ENCODE results near the gene C19orf44.
"Not testable (repeated sequence)": the region's sequence is repeated elsewhere in the genome, so short reads cannot be mapped to it uniquely, and the experiment has no call there.

Gene C19orf44

DNA sequence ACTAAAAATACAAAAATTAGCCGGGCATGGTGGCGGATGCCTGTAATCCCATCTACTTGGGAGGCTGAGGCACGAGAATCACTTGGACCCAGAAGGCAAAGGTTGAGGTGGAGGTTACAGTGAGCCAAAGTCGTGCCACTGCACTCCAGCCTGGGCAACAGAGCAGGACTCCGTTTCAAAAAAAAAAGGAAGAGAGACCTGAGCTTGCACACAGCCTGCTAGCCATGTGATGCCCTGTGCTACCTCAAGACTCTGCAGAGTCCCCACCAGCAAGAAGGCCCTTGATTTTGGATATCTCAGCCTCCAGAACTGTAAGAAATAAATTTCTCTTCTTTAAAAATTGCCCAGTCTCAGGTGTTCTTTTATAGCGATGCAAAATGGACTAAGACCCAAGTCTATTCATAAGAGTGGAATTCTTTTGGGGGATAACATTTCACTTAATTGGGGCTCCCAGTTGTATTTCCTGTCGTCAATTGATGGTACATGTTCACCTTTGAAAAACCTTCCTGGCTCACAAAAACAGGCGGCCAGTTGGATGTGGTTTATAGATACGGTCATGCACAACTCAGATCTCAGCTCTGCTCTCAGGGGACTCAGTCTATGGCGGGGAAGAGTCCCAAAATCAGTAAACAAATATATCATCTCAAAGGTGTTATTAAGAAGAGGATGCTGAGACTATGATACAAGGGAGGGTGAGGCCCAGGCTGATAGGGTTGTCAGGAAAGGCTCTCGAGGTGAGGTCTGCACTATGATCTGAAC, 48.5 kb downstream of the C19orf44 start:
- TF ChIP-seq CTCF (conservative IDR thresholded peaks at IDR 0.05; ENCODE audit: control insufficient read depth, insufficient read depth, low read depth, low read length) = no peak
- DNase-seq (ENCODE audit: low read depth) = no peak
- no peak overlapping the region for H3K4me3 ChIP-seq (ENCODE audit: control insufficient read depth, low read depth, low read length)

DNA sequence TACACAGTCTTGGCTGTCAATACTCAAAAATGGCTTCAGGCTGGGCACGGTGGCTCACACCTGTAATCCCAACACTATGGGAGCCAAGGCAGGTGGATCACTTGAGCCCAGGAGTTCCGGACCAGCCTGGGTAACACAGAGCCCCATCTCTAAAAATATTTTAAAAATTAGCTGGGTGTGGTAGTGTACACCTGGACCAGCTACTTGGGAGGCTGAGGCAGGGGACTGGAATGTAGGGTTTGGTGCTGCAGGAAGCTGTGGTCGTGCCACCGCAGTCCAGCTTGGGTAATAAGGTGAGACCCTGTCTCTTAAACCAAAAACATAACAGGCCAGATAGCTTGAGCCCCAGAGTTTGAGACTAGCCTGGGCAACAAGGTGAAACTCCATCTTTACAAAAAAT, 52.8 kb downstream of the C19orf44 start:
- H3K4me3 ChIP-seq (ENCODE audit: control insufficient read depth, low read depth, low read length) = no peak overlapping the region
- no peak for DNase-seq (ENCODE audit: low read depth)
- TF ChIP-seq CTCF (conservative IDR thresholded peaks at IDR 0.05; ENCODE audit: control insufficient read depth, insufficient read depth, low read depth, low read length) = no peak

GRCh38 chr19:16551902-16552301, 55.7 kb downstream of the C19orf44 start:
- not testable (repeated sequence) for DNase-seq (ENCODE audit: low read depth)

GRCh38 chr19:16554776-16555175, 58.6 kb downstream of the C19orf44 start:
- no peak overlapping the region for H3K4me3 ChIP-seq (ENCODE audit: control insufficient read depth, low read depth, low read length)
- DNase-seq (ENCODE audit: low read depth) = no peak
- no peak for TF ChIP-seq CTCF (conservative IDR thresholded peaks at IDR 0.05; ENCODE audit: control insufficient read depth, insufficient read depth, low read depth, low read length)

More at GRCh38 chr19:16551902-16552301, 55.7 kb downstream of the C19orf44 start:
- H3K4me3 ChIP-seq (ENCODE audit: control insufficient read depth, low read depth, low read length) = not testable (repeated sequence)

- no peak overlapping the region for H3K4me3 ChIP-seq (ENCODE audit: control insufficient read depth, low read depth, low read length)
- TF ChIP-seq CTCF (conservative IDR thresholded peaks at IDR 0.05; ENCODE audit: control insufficient read depth, insufficient read depth, low read depth, low read length) = no peak
- no peak for DNase-seq (ENCODE audit: low read depth)
These were observed 63.6 kb downstream of the C19orf44 start for GRCh38 chr19:16559780-16560276.

DNA sequence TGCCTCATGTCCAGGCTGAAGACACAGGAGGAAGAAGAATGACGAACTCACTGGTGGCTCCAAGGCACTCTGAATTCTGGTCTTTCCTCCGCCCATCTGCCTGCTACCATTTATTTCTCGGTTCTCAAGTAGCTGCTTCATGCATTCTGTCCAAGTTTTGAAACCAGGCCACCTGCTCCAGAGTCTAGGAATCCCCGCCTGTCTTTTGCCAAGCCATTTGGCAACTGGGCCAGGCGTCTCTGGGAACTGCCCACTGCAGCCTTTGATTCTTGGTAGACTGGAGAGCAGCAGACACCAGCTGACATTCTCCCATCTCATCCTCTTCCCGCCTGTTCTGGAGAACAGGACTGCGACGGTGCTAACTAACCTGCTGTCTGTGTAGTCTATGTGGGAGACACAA, 65.2 kb downstream of the C19orf44 start:
- TF ChIP-seq CTCF (conservative IDR thresholded peaks at IDR 0.05; ENCODE audit: control insufficient read depth, insufficient read depth, low read depth, low read length) = no peak
- DNase-seq (ENCODE audit: low read depth) = no peak

GRCh38 chr19:16562608-16563025, 66.4 kb downstream of the C19orf44 start:
- H3K4me3 ChIP-seq (ENCODE audit: control insufficient read depth, low read depth, low read length) = no peak overlapping the region
- DNase-seq (ENCODE audit: low read depth) = no peak
- no peak for TF ChIP-seq CTCF (conservative IDR thresholded peaks at IDR 0.05; ENCODE audit: control insufficient read depth, insufficient read depth, low read depth, low read length)

More for the DNA sequence above, 65.2 kb downstream of the C19orf44 start:
- no peak overlapping the region for H3K4me3 ChIP-seq (ENCODE audit: control insufficient read depth, low read depth, low read length)
